GM21619 (cell line): ENCODE results near the gene AHI1.

Experiments
- ATAC-seq: cut with Tn5 transposase; IDR thresholded peaks from one replicate; pipeline ENCODE4 v1.9.1; 2021; ENCODE audit not compliant: unreplicated experiment

The AHI1 gene

GRCh38 chr6:135334169-135334568 is 163.4 kb downstream of the AHI1 start:
- ATAC-seq = no peak

GRCh38 chr6:135331002-135331401 is 166.5 kb downstream of the AHI1 start:
- ATAC-seq = peak; percentile 25

GRCh38 chr6:135329851-135330803 is 167.4 kb downstream of the AHI1 start:
- ATAC-seq = peak; percentile 93

- ATAC-seq = no peak
Measured at GRCh38 chr6:135328136-135328535, 169.4 kb downstream of the AHI1 start.

GRCh38 chr6:135325624-135326424 is 171.7 kb downstream of the AHI1 start:
- ATAC-seq = no peak

- ATAC-seq = no peak
Measured at GRCh38 chr6:135324531-135324930, 173.0 kb downstream of the AHI1 start.

GRCh38 chr6:135323979-135324378 is 173.6 kb downstream of the AHI1 start:
- ATAC-seq = no peak

- peak; percentile 95 for ATAC-seq
Measured at GRCh38 chr6:135323202-135323668, 174.3 kb downstream of the AHI1 start.

GRCh38 chr6:135322427-135323201 is 174.9 kb downstream of the AHI1 start:
- ATAC-seq = peak; percentile 55

GRCh38 chr6:135320721-135321621 is 176.6 kb downstream of the AHI1 start:
- ATAC-seq = no peak

GRCh38 chr6:135319819-135320218 is 177.7 kb downstream of the AHI1 start:
- no peak for ATAC-seq

GRCh38 chr6:135318738-135319469 is 178.6 kb downstream of the AHI1 start:
- no peak for ATAC-seq

GRCh38 chr6:135314543-135314942 is 183.0 kb downstream of the AHI1 start:
- no peak for ATAC-seq

GRCh38 chr6:135311446-135312200 is 185.9 kb downstream of the AHI1 start:
- ATAC-seq = no peak

GRCh38 chr6:135310291-135310690 is 187.2 kb downstream of the AHI1 start:
- ATAC-seq = no peak

GRCh38 chr6:135306740-135307420 is 190.7 kb downstream of the AHI1 start:
- no peak for ATAC-seq

GRCh38 chr6:135306166-135306565 is 191.4 kb downstream of the AHI1 start:
- ATAC-seq = no peak

GRCh38 chr6:135305684-135306083 is 191.9 kb downstream of the AHI1 start:
- no peak for ATAC-seq
